ENCODE data around the gene ABO. TPM values are rescaled to one million over a fixed set of nuclear protein-coding genes. Genes with fewer than 3 reads are reported as not detected.
A peak's percentile ranks its signal among the peaks of the same experiment; 100 is the strongest.
"Not testable (repeated sequence)": the region's sequence is repeated elsewhere in the genome, so short reads cannot be mapped to it uniquely, and the experiment has no call there.

The ABO gene
- total RNA-seq, 1 donor from 2014 or later: under 0.01 TPM

DNA sequence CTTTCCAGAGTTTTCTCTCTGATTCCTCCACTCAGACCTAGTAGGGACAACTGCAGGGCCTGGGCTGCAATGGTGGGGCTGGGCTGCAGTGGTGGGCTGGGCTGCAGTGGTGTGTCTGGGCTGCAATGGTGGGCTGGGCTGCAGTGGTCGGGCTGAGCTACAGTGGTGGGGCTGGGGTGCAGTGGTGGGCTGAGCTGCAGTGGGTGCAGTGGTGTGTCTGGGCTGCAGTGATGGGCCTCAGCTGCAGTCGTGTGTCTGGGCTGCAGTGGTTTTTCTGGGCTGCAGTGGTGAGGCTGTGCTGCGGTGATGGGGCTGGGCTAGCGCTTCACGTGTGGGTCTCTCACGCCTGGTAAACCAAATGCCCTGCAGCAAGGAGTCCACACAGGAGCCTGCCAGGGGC is 27.4 kb downstream of the ABO start:
- no peak for DNase-seq (ENCODE audit: extremely low read depth, low read depth, low spot score)

DNA sequence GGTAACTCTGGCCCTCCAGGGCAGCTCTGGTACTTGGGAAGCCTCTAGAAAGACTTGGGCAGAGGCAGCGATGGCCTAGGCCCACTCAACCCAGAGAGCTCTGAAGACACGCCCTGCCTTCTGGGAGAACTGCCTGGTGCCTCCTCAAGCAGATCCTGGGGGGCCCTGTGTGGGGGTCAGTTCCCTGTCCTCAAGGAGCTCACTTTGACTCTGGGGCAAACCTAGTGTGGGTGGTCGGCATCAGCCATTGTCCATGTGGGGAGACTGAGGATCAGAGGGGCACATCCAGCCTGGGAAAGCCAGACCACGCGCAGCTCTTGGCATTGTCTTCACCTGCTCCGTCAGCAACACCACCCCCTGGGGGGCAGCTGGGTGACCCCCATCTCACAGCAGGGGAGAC is 28.0 kb downstream of the ABO start:
- DNase-seq (ENCODE audit: extremely low read depth, low read depth, low spot score): no peak

DNA sequence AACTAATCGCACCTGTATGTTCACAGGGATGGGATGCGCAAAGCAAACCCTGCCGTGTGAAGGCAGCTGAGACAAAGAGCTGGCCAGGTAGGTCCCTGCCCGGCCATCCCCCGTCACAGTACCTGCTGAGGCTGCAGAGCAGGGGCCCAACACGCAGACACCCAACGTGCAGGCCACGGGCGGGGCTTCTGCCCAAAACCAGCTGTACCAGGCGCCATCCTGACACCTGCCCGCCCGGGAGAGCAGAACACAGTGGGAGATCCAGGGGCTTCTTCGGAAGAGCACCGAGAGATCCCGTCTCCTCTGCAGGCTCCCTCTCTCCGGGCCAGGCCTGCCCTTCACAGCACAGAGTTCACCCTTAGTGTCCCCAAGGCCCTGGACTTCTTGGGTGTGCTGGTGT is 28.4 kb downstream of the ABO start:
- DNase-seq (ENCODE audit: extremely low read depth, low read depth, low spot score): no peak

DNA sequence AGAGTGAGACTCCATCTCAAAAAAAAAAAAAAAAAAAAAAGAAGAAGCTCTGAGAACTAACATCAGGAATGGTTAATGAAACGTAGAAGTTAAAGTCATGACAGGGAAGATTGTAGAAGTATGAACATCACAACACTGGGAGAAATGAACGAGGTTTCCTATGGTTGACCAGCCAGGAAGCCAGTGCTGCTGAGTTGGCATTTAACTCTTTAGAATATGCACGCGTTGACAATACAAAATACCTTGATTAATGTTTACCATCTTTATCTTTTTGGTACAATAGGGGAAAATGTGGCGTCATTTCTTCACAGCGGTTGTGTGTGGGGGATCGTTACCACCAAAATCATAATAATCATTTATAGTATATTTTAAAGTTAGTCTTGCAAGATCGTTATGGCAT is 32.0 kb downstream of the ABO start:
- DNase-seq (ENCODE audit: extremely low read depth, low read depth, low spot score): no peak

DNA sequence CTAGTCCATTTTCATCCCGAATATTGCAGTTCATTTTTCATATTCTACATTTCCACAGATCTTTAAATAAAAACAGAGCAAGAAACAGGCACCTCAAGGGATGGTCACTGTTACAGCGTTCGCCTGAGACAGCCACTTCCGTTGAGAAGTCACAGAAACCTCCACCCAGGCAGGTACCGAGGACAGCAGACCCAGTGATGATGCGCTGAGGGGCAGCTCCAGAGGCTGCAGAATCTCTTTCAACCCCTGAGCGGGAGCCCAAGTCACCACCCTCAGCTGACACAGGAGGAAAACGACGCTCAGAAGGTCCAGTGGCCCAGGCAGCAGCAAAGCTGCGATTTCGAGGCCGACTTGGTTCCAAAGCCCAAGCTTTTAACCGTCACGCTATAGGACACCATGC is 32.8 kb downstream of the ABO start:
- DNase-seq (ENCODE audit: extremely low read depth, low read depth, low spot score): no peak

DNA sequence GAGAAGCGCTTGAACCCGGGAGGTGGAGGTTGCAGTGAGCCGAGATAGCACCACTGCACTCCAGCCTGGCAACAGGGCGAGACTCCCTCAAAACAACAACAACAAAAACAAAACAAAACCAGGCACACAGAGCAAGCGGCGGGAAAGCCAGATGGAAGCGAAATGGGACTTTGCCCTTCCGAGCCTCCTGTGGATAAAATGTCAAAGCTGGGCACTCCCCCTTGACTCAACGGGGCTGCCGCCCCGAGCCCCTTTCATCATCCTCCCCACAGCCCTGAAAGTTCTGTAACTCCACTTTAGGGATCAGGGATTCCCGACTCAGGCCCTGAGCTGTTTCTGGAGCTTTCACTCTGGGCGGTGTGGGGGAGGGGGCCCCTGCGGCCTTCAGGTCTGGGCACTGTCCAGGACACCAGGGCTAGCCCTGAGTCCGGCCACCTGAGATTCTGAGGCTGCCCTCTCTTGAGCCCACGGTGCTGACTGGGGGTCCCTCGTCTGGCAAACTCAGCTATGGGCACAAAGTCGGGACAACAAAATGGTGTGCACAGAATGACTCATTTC is 35.4 kb downstream of the ABO start:
- DNase-seq (ENCODE audit: extremely low read depth, low read depth, low spot score): no peak

DNA sequence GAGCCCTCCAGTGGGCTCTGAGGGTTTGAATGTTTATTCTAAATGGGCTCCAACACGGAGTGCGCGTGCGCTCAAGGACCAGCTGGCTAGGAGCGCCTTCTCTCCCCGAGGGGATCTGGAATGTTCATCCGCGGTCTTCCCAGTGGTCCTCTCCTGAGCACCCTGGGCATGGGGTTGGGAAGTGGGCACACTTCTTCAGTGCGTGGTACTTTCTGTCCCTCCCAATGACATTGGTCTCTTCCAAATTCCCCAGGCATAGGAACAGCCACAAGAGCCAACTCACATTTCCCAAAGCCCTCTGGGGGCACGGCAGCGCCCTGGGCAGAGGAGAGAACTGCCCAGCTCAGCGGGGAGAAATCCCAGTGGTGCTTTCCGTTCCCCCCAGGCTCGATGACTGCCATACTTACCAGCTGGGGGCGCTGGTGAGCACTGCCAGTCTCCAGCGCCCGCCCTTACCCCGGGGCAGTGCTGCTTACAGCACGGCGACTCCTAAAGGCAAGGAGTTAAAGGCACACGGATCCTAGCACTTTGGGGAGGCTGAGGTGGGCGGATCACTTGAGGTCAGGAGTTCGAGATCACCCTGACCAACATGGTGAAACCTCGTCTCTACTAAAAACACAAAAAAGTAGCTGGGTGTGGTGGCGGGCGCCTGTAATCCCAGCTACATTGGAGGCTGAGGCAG is 36.0 kb downstream of the ABO start:
- peak; percentile 37 for DNase-seq (ENCODE audit: extremely low read depth, low read depth, low spot score)

DNA sequence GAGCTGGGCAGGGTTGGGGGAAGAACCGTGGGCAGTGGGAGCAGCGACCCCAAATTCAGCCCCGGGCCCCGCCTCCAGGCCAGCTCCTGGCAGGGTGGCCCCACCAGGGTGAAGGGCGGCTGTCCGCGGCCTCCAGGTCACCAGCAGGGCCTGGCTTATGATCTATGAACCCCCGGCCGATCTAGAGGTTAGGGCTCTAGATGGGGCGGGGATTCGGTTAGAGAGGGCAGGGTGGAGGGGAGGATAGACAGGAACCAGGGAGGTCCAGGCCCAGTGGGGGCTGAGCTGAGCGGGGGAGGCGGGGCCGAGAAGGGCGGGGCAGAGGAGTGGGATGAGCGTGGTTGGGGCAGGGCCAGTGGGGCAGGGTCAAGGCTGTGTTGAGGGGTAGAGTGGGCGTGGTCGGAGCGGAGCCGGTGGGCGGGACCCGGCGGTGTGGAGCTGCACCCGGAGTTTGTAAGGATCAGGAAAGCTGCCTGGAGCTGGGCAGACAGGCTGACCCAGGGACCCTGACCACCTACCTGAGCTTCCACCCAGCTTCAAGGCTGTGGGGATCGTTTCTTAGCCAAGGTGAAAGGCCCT is 36.6 kb downstream of the ABO start:
- peak; percentile 10 for DNase-seq (ENCODE audit: extremely low read depth, low read depth, low spot score)

DNA sequence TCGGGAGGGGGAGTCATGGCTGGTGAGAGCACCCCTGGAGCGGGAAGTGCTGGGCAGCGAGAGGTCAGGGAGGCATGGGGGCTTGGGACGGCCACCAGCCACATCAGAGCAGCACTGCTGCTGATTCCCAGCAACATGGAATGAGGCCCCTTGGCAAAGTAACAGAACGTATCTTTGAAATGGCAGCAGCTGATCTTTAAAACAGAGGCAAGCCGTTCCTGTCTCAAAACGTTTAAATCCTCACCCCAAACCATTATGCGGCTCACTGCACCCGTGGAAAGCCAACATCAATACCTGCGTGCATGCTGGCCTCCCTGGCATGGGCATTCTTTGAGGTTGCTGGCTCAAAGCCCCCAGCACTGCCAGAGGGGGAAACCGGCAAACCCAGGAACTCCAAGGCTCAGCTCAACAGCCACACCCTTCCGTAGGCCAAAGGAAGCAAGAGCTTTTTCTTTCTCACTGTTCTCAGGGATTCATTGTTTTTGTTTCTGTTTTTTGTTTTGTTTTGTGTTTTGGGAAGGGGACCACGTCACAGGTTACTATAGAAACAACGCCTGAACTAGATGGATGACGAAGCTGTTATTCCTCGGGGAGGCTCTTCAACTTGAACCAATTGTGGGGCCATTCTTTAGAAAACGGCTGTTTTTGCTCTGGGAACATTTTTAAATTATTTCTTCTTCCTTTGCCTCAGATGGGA is 37.8 kb downstream of the ABO start:
- DNase-seq (ENCODE audit: extremely low read depth, low read depth, low spot score): peak; percentile 87

DNA sequence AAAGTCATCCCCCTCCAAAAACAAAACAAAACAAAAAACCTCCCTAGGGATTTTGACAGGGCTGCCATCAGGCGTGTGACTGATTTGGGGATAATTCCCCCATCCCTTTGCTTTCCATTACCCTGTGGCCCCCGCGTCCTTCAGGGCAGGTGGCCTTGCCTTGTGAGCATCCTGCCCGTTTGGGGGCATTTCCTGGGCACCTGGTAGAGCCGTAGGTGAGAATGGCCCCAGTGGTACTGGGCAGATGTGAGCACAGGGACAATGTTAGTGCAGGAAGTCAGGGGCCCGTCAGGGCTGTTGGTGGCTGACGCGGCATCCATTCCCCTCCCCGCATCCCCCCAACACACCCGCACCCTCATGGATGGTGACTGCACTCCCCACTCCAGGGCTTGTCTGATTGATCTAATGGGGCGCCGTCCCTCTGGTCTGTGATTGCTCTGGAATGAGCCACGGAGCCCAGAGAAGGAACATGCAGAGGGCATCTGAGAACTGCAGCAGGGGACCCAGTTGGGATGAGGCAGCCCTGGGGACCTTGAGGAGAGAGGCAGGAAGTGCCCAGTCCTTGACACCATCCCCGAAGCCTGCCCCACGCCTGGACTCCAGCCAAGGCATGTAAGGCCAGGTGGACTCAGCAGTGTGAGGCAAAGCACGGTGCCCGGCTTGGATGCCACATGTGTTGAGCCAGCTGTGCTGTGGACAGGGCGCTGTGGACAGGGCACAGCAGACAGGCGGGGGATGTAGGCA is 38.5 kb downstream of the ABO start:
- DNase-seq (ENCODE audit: extremely low read depth, low read depth, low spot score): not testable (repeated sequence)

DNA sequence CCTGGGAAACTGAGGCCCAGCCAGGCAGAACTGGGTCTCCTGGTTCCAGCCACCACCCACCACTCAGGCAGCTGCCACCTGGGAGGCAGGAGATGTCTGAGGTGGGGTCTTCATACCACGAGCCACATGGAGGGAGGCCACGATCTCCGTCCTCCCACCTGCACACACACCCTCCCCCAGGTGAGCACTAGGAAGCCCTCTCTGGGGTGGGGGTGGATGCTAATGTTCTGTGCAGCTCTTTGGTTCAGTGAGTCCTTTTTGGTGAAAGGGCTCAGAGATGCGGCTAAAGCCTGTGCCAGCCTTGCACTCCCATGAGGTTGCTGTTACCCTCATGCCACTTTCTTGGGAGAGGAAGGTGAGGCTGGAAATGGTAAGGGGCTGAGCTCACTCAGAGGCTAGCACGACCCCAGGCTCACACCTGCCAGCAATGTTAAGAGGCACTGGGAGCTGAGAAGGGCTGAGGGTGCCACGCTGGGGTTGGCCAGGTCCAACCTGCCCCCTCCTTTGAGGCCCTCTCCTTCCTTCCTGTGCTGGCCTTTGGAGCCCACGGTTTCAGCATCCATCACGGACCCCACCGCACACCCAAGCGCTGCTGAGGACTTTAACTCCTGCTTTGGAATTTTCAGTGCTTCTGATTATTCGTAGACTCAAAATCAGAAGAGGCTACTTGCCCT is 39.3 kb downstream of the ABO start:
- DNase-seq (ENCODE audit: extremely low read depth, low read depth, low spot score): no peak

DNA sequence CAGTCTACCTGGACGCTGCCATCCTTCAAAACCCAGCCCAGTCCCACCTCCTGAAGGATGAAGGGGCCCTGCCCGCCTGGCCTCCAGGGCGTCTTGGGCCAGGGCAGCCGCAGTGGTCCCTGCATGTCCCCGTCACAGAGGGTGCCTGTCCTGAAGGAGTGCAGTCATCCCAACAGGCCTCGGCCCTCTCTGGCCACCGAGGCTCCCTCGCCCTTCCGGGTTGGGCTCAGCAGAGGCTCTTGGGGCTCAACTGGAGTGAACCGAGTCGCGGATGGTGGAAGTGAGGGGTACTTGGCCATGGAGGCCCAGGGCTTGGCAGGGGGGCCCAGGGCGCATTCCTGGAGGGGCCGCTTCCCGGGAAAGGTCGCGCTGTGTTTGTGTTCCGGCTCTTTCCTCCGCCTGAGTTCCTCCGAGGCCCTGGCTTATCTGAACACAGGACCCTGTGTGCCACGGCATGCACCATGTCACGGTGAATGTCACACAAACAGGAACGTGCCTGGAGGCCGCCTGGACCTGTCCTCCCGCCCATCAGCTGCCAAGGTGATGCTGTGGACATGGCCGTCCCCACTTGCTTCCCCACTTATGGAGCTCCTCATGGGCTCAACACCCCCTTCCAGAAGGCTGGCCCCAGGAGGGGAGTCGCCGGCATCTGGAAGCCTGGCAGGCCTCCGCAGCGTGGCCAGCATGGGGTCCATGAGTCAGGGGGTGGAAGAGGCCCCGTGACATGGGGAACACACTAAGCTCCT is 40.3 kb downstream of the ABO start:
- DNase-seq (ENCODE audit: extremely low read depth, low read depth, low spot score): no peak

DNA sequence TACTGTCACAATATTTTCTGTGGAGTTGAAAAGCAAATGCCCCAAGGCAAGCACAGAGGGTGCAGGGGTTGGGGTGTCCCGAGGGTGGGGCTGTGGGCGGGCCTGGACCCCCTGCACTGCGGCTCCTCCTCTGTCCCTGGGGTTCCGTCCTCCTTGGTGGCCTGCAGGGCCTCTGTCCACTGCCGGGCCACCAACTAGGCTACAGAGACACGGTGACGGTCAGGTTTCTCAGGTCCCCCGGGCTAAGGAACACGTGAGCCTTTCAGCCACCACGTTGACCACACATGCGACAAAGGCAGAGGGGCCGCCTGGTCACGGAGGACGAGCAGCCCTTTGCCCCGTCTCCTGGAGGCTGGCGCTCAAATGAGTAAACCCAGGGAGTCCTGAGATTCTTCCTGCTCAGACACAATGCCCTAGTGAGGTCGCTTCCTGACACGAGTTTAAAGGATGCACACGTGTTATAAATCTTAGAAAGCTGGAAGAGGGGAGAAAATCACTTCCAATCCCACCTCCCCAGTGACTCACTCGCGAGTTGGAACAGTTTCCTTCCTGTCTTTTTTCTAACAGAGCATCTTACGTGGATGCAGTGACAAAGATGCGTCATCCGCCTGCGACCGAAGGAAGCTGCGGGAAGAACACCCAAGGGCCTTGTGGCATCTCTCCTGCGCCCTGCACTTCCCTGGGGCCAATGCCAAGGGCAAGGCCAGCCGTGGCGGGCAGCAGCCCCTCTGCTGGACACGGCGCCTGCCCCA is 41.1 kb downstream of the ABO start:
- peak; percentile 91 for DNase-seq (ENCODE audit: extremely low read depth, low read depth, low spot score)

DNA sequence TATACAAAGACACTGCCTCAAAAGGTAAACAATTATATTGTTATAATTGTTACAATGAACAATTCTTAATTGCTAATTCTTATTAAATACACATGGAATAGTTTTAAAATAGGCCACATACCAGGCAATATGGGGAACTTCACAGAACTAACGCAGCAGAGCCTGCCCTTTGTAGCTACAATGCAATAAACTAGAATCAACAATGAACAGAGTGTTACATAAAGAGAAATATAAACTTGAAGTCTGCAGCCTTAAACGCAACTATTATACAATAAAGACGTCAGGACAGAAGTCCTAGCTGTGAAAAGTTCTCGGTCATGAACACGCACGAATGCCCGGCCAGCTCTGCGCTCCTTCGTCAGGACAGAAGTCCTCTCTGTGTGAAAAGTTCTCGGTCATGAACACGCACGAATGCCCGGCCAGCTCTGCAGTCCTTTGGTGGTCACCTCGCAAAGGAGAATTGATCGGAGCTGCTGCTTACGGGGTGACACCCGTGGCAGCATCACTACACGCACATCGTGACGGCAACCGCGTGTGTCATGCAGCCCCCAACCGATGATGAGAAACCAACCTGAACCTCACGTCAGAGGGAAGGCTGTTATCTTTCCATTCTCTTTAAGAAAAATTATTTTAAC is 43.0 kb downstream of the ABO start:
- not testable (repeated sequence) for DNase-seq (ENCODE audit: extremely low read depth, low read depth, low spot score)

DNA sequence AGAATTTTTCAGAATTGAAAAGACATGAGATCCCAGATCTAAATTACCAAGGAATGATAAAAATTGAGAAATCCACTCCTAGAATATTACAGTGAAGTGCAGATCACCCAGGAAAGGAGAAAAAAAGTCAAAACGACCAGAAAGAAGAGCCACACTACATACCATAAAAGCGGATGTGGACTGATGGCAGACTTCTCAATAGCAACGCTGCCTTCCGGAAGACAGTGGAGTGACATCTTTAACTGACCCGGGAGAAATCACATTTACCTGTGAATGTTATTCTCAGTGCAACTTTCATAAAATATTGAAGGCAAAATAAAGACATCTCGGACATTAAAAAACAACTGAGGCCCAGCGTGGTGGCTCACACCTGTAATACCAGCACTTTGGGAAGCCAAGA is 44.5 kb downstream of the ABO start:
- not testable (repeated sequence) for DNase-seq (ENCODE audit: extremely low read depth, low read depth, low spot score)

DNA sequence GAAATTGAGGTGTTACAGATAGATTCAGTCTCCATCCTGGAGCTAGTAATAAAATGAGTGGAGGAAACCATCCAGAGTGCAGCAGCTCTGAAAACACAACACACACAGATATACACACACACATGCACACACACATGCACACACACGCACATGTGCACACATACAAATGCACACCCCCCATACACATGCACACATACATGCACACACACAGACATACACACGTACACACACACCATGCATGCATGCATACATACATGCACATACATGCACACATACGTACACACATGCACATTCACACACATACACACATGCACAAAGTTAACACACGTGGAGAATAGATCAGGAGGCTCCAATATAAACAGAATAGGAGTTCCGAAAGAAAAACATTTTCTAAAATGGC is 44.9 kb downstream of the ABO start:
- no peak for DNase-seq (ENCODE audit: extremely low read depth, low read depth, low spot score)

DNA sequence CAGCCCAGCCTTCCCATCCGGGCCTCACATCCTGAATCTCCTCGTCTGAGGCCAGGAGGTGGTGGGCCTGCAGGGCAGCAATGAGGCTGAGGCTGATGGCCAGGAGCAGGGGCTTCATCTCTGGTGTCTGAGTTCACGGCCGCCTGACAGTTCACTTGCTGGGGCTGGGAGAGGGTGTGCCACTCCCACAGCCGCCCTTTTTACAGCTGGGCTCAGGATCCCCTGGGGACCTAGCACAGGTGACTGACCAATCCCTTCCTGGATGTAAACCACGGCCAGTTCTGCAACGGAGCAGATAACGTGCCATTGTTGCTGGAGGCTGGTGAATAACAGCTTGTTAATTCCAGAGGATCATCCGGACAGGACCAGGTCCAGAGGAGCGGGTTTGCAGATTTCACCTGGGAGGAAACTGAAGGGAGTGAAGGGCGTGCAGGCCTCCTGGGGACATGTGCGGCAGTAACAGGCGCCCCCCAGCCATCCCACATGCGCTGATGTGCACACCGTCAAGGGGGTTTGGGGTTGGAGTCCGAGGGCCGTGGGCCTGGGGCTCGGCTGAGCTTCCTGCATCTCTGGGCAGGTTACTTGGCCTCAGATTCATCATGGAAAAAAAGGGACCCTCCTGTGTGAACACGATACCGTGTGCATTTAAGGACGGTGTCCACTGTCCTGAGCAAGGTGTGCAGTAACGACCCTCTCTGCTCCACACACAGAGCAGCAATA is 46.4 kb downstream of the ABO start:
- DNase-seq (ENCODE audit: extremely low read depth, low read depth, low spot score): not testable (repeated sequence)

DNA sequence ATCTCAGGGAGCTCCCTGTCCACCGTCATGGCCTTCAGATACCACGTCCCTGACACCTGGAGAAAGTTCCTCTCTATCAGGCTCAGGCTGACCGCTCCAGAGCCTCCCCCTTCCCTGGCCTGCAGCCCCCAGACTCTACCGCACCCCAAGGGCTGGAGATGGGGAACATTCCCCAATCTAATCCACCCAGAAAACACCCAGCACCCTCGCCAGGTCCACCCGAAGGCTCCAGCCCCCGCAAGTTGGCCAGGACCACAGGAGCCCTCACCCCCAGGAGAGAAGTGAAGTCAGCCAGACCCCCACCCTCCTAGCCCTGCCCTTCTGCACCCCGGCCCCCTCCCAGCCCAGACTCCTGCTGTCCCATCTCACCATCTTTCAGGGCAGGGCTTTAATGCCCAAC is 47.0 kb downstream of the ABO start:
- not testable (repeated sequence) for DNase-seq (ENCODE audit: extremely low read depth, low read depth, low spot score)
